Colonic mucosa (tissue), 4 donors: Measurements from ENCODE around the gene PDE8B. TPM values are rescaled to one million over a fixed set of nuclear protein-coding genes. Genes with fewer than 3 reads are reported as not detected.

Experiments
- DNase-seq: peaks from one replicate; pipeline ENCODE4 v3.0.0-alpha.2; 2020
- H3K27ac ChIP-seq: fragments of 200-600 bp; one replicate; pipeline ENCODE4 v1.8.0; 2021
- H3K27me3 ChIP-seq: fragments of 200-600 bp; one replicate; pipeline ENCODE4 v1.8.0; 2021
- H3K36me3 ChIP-seq: fragments of 200-600 bp; one replicate; pipeline ENCODE4 v1.8.0; 2021
- H3K4me1 ChIP-seq: fragments of 200-600 bp; one replicate; pipeline ENCODE4 v1.8.0; 2021; ENCODE audit warnings: mild to moderate bottlenecking
- H3K4me3 ChIP-seq: fragments of 200-600 bp; one replicate; pipeline ENCODE4 v1.8.0; 2021
- H3K9ac ChIP-seq, 2 donors: one replicate each; pipeline ENCODE4 v1.7.0; 2013; ENCODE audit warnings: control low read depth in 2 of 2, low read depth in 2 of 2, low read length in 2 of 2
- H3K9me3 ChIP-seq: fragments of 200-600 bp; one replicate; pipeline ENCODE4 v1.8.0; 2021
- intact Hi-C: fragments of 100-400 bp; cut with DNase I; formaldehyde crosslinking; loops from one replicate; pipeline ENCODE4 v1.14.1; 2022
- total RNA-seq, 2 donors: library from RNA; stranded (reverse); fragmentation: NEBNext Ultra II Directional in 1 of 2; extraction: Animal tissue kit (Norgen Biotek cat#: 25700) in 1 of 2; gene quantifications; one replicate each; pipeline ENCODE4 v1.2.1, GENCODE V29; 2021
- TF ChIP-seq, protein P1 (sequence below): fragments of 200-600 bp; IDR thresholded peaks from one replicate; pipeline ENCODE4 v1.8.0; 2022; ENCODE audit warnings: antibody characterized with exemption, mild to moderate bottlenecking
- donor health status: healthy.
- donor health status: DM: no; HTN: no; CAD: no.
- donor health status: DM: no; HTN: no; CAD: no.

The PDE8B gene
- total RNA-seq, 2 donors from 2014 or later = 0.86 to 1.8 TPM

DNA sequence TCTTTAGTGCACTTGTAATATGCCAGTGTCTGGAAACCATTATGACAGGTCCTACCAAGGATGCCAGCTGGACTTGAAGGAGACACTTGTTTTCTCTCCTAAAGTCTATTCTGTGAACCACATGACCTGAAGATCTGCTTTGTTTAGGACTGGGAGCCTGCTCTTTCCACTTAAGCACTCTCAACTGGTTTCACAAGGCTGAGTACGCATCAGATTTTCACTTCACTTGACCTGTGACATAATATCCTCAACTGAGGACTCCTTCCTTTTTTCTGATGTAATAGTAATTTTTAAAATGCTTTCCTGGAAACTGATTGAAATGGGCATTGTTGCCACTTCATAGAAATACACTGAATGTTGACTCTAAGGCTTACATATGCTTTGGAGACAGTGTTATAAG, 52.2 kb downstream of the PDE8B start:
- TF ChIP-seq, protein P1, sequence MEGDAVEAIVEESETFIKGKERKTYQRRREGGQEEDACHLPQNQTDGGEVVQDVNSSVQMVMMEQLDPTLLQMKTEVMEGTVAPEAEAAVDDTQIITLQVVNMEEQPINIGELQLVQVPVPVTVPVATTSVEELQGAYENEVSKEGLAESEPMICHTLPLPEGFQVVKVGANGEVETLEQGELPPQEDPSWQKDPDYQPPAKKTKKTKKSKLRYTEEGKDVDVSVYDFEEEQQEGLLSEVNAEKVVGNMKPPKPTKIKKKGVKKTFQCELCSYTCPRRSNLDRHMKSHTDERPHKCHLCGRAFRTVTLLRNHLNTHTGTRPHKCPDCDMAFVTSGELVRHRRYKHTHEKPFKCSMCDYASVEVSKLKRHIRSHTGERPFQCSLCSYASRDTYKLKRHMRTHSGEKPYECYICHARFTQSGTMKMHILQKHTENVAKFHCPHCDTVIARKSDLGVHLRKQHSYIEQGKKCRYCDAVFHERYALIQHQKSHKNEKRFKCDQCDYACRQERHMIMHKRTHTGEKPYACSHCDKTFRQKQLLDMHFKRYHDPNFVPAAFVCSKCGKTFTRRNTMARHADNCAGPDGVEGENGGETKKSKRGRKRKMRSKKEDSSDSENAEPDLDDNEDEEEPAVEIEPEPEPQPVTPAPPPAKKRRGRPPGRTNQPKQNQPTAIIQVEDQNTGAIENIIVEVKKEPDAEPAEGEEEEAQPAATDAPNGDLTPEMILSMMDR = no peak
- no peak for DNase-seq
- H3K36me3 ChIP-seq = no peaks in the 10 kb centered on the region
- intact Hi-C loops = no loop called here
- H3K4me1 ChIP-seq = no peaks in the 10 kb centered on the region
- no peaks in the 10 kb centered on the region for H3K27me3 ChIP-seq
- no peak overlapping the region for H3K4me3 ChIP-seq
- no peak overlapping the region for H3K27ac ChIP-seq
- no peaks in the 10 kb centered on the region for H3K9me3 ChIP-seq
- H3K9ac ChIP-seq = no peak overlapping the region

DNA sequence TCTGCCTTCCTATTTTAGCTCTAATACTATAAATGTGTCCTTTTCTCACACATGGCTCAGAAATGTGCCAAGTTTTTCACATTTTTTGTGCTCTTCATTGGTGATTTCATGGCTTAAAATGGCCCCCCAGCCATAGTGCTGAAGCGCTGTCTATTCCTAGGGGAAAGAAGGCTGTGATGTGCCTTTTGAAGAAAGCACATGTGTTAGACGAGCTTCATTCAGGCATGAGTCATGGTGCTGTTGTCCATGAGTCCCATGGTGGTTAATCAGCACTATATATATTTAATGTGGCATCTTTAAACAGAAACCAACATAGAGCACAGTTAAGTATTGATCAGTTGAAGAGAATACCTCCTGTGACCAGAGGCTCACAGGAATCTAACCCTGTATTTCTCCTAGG, 55.8 kb downstream of the PDE8B start:
- Histone ChIP-seq H3K27ac (no peak overlapping the region), H3K4me1 (no peaks in the 10 kb centered on the region), H3K9me3 (no peaks in the 10 kb centered on the region), H3K36me3 (no peaks in the 10 kb centered on the region), H3K27me3 (no peaks in the 10 kb centered on the region), H3K4me3 (no peak overlapping the region), H3K9ac (no peak overlapping the region)
- no peak for DNase-seq
- intact Hi-C loops = no loop called here
- TF ChIP-seq, protein P1 = no peak

DNA sequence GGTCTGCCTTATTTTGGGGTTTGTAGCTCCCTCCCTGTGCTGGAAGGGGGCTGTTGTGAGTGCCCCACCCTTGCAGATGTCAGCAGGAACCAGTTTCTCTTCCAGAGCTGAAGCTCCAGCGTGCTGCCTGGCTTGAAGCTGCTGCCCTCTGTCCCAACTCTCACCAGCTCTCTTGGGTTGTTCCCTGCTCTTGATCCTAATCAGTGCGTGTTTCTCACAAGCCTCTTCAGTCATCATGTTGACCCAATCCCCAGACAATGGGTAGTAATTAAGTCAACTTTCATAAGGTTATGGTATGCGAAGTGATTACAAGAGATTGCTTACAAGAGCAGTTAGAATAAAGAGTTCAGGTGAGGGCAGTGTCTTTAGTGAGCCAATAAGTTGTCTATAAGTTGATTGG, 57.0 kb downstream of the PDE8B start:
- Histone ChIP-seq H3K4me1 (no peaks in the 10 kb centered on the region), H3K9ac (no peak overlapping the region), H3K9me3 (no peaks in the 10 kb centered on the region), H3K4me3 (no peak overlapping the region), H3K36me3 (no peaks in the 10 kb centered on the region), H3K27ac (no peak overlapping the region), H3K27me3 (no peaks in the 10 kb centered on the region)
- intact Hi-C loops = no loop called here
- no peak for DNase-seq
- TF ChIP-seq, protein P1 = no peak

DNA sequence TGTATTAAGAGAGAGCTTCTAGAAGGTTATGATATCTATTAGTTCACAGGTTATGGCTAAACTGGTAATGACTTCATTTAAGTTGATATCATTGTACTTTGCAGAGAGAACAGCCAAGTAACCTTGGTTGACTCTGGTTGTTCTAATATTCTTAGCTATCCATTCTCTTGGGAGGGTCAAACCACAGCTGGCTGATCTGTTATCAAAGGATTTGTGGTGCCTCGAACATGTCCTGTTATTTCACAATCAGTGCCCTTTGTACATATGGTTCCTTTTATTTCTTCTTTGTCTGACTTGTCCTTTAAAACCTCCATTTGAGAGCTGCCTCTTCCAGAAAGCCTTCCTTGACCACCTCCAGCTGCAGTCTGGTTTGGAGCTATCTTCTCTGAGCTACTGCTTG, 61.7 kb downstream of the PDE8B start:
- no peaks in the 10 kb centered on the region for H3K9me3 ChIP-seq
- no peak overlapping the region for H3K9ac ChIP-seq
- TF ChIP-seq, protein P1 = no peak
- no peak for DNase-seq
- no peaks in the 10 kb centered on the region for H3K27me3 ChIP-seq
- intact Hi-C loops = no loop called here
- H3K36me3 ChIP-seq = no peaks in the 10 kb centered on the region
- H3K4me1 ChIP-seq = no peaks in the 10 kb centered on the region
- no peak overlapping the region for H3K4me3 ChIP-seq
- no peak overlapping the region for H3K27ac ChIP-seq

DNA sequence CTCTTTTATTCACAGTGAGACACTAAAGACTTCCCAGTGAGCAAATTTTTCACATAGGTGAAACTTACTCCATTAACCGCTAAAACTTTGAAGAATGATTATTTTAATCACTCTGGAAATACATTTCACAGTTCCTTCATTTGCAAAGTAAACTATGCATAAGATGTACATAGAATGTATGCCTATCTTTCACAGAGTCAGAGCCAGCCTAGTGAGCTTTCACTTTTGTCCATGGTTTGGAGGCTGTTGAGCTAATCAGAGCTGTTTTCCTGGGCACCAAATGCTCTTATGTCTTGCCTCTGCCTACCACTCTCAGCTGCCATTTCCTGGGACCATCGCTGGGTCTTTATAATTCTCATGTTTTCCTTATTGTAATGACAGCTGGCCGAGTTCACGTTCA, 67.3 kb downstream of the PDE8B start:
- TF ChIP-seq, protein P1 = no peak
- intact Hi-C loops = no loop called here
- no peaks in the 10 kb centered on the region for H3K9me3 ChIP-seq
- H3K9ac ChIP-seq = no peak overlapping the region
- H3K36me3 ChIP-seq = no peaks in the 10 kb centered on the region
- no peak for DNase-seq
- H3K27ac ChIP-seq = no peak overlapping the region
- no peak overlapping the region for H3K4me3 ChIP-seq
- no peaks in the 10 kb centered on the region for H3K27me3 ChIP-seq
- no peaks in the 10 kb centered on the region for H3K4me1 ChIP-seq

DNA sequence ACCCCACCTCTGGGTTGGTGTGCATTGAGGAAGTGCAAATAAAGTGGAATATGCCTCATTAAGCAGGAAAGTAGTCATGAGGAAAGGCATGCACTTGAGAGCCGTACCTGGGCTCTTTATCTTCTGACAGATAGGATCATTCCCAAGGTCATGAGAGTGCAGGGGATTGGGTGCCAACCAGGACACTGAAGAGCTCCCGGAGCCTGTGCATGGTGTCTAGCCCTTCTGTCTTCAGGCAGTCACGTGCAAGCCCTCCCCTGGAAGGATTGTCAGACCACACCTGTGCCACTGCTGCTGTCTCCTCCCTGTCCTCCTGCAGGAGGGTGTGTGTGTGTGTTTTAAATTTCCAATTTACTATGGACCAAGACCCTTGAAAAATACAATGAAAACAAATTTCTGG, 69.6 kb downstream of the PDE8B start:
- no peaks in the 10 kb centered on the region for H3K9me3 ChIP-seq
- DNase-seq = no peak
- no peak overlapping the region for H3K4me3 ChIP-seq
- no peaks in the 10 kb centered on the region for H3K36me3 ChIP-seq
- intact Hi-C loops = no loop called here
- no peak overlapping the region for H3K9ac ChIP-seq
- no peaks in the 10 kb centered on the region for H3K4me1 ChIP-seq
- TF ChIP-seq, protein P1 = no peak
- no peaks in the 10 kb centered on the region for H3K27me3 ChIP-seq
- no peak overlapping the region for H3K27ac ChIP-seq
